Gastroesophageal sphincter (tissue), 4 donors: ENCODE data around the gene SLC10A1. TPM values are rescaled to one million over a fixed set of nuclear protein-coding genes. Genes with fewer than 3 reads are reported as not detected.

Experiments
- ATAC-seq: fragments of 150-250 bp; one replicate; pipeline ENCODE4 v1.9.1; 2016; ENCODE audit warnings: mild to moderate bottlenecking, moderate library complexity
- H3K27ac ChIP-seq, 4 donors: fragments of 200-600 bp; sonication (generic) in 3 of 4; 1 replicate in 3 of 4; 2 replicates in 1 of 4; pipeline ENCODE4 v1.5.1; 2016 to 2019
- H3K27me3 ChIP-seq: fragments of 200-600 bp; sonication (generic); one replicate; pipeline ENCODE4 v1.5.1; 2019
- H3K36me3 ChIP-seq, 2 donors: fragments of 200-600 bp; sonication (generic); one replicate each; pipeline ENCODE4 v1.5.1; 2019; ENCODE audit warnings: control low read depth in 1 of 2
- H3K4me1 ChIP-seq, 3 donors: fragments of 200-600 bp; sonication (generic); 1 replicate in 2 of 3; 2 replicates in 1 of 3; pipeline ENCODE4 v1.5.1; 2016 to 2019; ENCODE audit warnings: control low read depth in 2 of 3
- H3K4me3 ChIP-seq, 2 donors: fragments of 200-600 bp; sonication (generic); one replicate each; pipeline ENCODE4 v1.5.1; 2019; ENCODE audit warnings: mild to moderate bottlenecking in 1 of 2, moderate library complexity in 1 of 2
- H3K9me3 ChIP-seq, 3 donors: fragments of 200-600 bp; sonication (generic); one replicate each; pipeline ENCODE4 v1.5.1; 2017 to 2019; ENCODE audit warnings: control low read depth in 2 of 3
- EP300 ChIP-seq: sonication (generic); formaldehyde crosslinking; IDR thresholded peaks from one replicate; pipeline ENCODE4 v1.6.1; 2017; ENCODE audit warnings: antibody characterized with exemption, mild to moderate bottlenecking
- POLR2A ChIP-seq, 2 donors: fragments of 450-650 bp; IDR thresholded peaks; one replicate each; pipeline ENCODE4 v1.6.1; 2017; ENCODE audit warnings: antibody characterized with exemption in 2 of 2, mild to moderate bottlenecking in 2 of 2, moderate library complexity in 1 of 2
- POLR2AphosphoS5 ChIP-seq: sonication (generic); formaldehyde crosslinking; IDR thresholded peaks from one replicate; pipeline ENCODE4 v1.6.1; 2017; ENCODE audit warnings: antibody characterized with exemption
- WGBS, 2 donors: methylation state at CpG; one replicate each; pipeline ENCODE4 v1.1.5; 2018; ENCODE audit warnings: low coverage in 1 of 2; 5-methylcytosine and 5-hydroxymethylcytosine counted together
- total RNA-seq, 4 donors: library from RNA; depleted of rRNA; stranded (reverse); fragments of >200 nt; gene quantifications; one replicate each; pipeline ENCODE4 v1.1.0, GENCODE V29; 2016
- TF ChIP-seq, protein P1 (sequence below), 4 experiments: fragments of 200-600 bp in 2 of 4; fragments of 450-650 bp in 2 of 4; sonication (generic) in 1 of 4; IDR thresholded peaks; one replicate each; pipeline ENCODE4 v1.5.1; 2017 to 2019; ENCODE audit warnings: antibody characterized with exemption in 4 of 4, mild to moderate bottlenecking in 2 of 4, moderate library complexity in 2 of 4

SLC10A1 gene
- total RNA-seq, 4 donors from 2014 or later, result not detected

DNA sequence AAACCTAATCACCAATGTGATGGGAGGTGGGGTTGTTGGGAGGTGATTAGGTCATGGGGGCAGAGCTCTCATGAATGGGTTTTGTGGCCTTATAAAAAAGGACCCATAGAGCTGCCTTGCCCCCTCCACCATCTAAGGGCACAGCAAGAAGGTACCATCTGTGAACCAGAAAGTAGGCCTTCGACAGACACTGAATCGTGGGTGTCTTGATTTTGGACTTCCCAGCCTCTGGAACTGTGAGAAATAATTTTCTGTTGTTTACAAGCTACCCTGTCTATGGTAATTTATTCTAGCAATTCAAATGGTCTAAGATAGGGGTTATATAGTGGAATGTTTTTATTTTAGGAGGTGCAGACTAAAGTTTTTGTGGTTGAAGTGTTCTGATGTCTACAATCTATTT lies 7.9 kb upstream of the SLC10A1 start:
- H3K4me1 ChIP-seq, result no peaks in the 10 kb centered on the region
- H3K36me3 ChIP-seq, result no peaks in the 10 kb centered on the region
- H3K27ac ChIP-seq, result no peak overlapping the region
- peaks cover 15% of the 10 kb centered on the region for H3K27me3 ChIP-seq
- no peak for TF ChIP-seq EP300
- TF ChIP-seq, protein P1, sequence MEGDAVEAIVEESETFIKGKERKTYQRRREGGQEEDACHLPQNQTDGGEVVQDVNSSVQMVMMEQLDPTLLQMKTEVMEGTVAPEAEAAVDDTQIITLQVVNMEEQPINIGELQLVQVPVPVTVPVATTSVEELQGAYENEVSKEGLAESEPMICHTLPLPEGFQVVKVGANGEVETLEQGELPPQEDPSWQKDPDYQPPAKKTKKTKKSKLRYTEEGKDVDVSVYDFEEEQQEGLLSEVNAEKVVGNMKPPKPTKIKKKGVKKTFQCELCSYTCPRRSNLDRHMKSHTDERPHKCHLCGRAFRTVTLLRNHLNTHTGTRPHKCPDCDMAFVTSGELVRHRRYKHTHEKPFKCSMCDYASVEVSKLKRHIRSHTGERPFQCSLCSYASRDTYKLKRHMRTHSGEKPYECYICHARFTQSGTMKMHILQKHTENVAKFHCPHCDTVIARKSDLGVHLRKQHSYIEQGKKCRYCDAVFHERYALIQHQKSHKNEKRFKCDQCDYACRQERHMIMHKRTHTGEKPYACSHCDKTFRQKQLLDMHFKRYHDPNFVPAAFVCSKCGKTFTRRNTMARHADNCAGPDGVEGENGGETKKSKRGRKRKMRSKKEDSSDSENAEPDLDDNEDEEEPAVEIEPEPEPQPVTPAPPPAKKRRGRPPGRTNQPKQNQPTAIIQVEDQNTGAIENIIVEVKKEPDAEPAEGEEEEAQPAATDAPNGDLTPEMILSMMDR (IDR thresholded peaks at IDR 0.05), result no peak
- no peak for TF ChIP-seq POLR2AphosphoS5
- TF ChIP-seq POLR2A (IDR thresholded peaks at IDR 0.05), result no peak
- WGBS, 2 donors, result 92 to 93% methylated on average over 2 of the region's 2 CpGs
- no peaks in the 10 kb centered on the region for H3K9me3 ChIP-seq
- ATAC-seq, result no peak
- no peak overlapping the region for H3K4me3 ChIP-seq

DNA sequence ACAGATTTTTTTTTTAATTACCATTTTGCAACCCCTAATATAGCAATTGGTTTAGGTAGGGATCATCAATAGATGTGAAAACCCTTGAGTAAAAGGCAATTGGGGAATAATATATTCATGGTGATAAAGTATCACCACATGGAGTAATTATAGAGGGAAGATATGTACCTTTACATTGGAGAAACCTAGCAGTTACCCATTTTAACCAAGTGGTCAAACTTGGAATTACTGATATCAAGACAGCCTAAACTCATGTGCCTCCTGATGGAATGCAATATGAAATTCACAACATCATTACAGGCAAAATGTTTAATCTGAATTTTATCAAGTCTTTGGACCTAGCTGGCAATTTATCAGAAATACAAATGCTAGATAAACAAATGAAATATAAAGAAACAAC lies 6.7 kb upstream of the SLC10A1 start:
- TF ChIP-seq, protein P1 (IDR thresholded peaks at IDR 0.05), result no peak
- no peak for TF ChIP-seq POLR2A (IDR thresholded peaks at IDR 0.05)
- TF ChIP-seq POLR2AphosphoS5, result no peak
- no peak for TF ChIP-seq EP300
- Histone ChIP-seq H3K4me1 (no peaks in the 10 kb centered on the region), H3K9me3 (no peaks in the 10 kb centered on the region), H3K27ac (no peak overlapping the region), H3K27me3 (peaks cover 15% of the 10 kb centered on the region), H3K36me3 (no peaks in the 10 kb centered on the region), H3K4me3 (no peak overlapping the region)
- no peak for ATAC-seq

DNA sequence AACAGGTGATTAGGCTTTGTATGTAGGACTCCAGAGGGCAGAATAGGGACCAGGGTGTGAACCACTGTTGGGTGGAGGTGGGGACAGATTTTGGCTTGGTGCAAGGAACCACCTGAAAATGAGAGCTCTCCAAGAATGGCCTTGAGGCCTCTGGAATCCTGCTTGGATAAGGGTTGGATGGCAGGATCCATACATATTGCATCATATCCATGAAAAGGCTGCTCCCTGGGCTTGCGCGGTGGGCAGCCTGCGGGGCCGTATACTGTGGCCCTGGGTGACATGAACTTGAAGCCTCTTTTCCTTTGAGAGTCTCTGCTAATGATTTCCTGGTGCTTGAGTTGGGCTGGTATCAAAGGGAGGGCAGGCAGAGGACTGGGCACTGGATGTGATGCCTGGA lies 1.3 kb upstream of the SLC10A1 start:
- Histone ChIP-seq H3K27me3 (peaks cover 15% of the 10 kb centered on the region), H3K27ac (no peak overlapping the region), H3K4me3 (no peak overlapping the region), H3K9me3 (no peaks in the 10 kb centered on the region), H3K36me3 (no peaks in the 10 kb centered on the region), H3K4me1 (no peaks in the 10 kb centered on the region)
- TF ChIP-seq POLR2AphosphoS5 (no peak), POLR2A (IDR thresholded peaks at IDR 0.05) (no peak), EP300 (no peak)
- TF ChIP-seq, protein P1 (IDR thresholded peaks at IDR 0.05), result no peak
- ATAC-seq, result no peak
- WGBS, 2 donors, result 96% methylated on average over 4 of the region's 4 CpGs; no CpG with 5 or more reads in 1 of the 2 donors

DNA sequence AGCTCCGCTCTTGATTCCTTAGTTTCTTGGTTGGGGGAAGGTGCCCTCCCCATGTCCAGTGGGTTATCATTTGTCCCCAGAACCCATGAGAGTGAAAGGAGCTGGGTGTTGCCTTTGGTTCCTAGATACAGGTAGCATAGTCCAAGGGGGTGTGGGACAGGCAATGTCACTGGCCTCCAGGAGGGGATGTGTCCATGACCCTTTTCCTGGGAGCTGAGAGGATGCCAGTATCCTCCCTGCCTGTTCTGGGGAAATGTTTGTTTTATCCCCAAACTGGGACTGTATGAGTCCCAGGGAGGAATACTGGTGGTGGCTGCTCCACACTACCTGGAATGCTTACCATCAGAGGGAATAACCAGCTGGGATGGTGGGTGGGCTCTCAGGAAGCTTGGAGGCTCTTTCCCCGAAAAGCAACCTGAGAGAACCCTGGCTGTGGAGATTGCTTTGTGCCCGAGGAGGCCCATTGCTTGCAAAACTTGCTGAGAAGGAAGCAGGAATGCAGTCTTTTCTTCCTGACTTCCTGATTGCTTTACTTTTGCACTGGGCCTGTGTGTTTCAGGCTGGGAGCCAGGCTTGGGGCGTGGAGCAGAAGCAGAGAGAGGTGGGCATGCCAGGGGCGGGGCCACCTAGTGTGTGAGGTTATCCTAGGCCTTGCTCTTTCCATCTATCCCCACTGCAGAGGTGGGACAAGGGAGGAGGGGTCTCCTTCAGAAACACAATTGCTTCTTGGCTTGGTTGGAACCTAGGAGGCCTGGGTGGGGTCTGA lies 715 bp upstream of the SLC10A1 start:
- H3K27me3 ChIP-seq, result peaks cover 15% of the 10 kb centered on the region
- TF ChIP-seq EP300 (no peak), POLR2AphosphoS5 (no peak), POLR2A (IDR thresholded peaks at IDR 0.05) (no peak)
- TF ChIP-seq, protein P1 (IDR thresholded peaks at IDR 0.05), result no peak
- H3K27ac ChIP-seq, result no peak overlapping the region
- no peak overlapping the region for H3K4me3 ChIP-seq
- H3K36me3 ChIP-seq, result no peaks in the 10 kb centered on the region
- 60% methylated on average over 1 of the region's 5 CpGs; no CpG with 5 or more reads in 1 of the 2 donors for WGBS, 2 donors
- no peak for ATAC-seq
- H3K4me1 ChIP-seq, result no peaks in the 10 kb centered on the region
- no peaks in the 10 kb centered on the region for H3K9me3 ChIP-seq

DNA sequence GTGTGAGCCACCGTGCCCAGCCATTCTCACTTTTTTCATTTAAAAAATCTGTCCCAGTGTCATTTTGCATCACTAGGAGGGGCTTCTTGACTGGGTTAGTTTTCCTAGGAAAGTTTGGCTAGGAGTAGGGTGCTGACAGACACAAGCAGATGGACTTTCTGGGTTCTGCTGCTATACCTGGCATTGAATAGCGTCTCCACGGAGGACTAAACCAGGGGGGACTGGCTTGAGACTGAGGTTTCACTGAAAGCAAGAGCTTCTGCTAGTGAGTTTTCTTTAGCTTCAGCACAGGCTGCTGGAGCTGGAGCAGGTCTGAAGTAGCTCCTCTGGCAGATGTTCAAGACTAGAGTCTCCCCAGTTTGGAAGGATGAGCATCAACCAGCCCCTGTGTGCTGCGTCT lies 1.4 kb downstream of the SLC10A1 start:
- TF ChIP-seq POLR2A (IDR thresholded peaks at IDR 0.05) (no peak), POLR2AphosphoS5 (no peak), EP300 (no peak)
- TF ChIP-seq, protein P1 (IDR thresholded peaks at IDR 0.05), result no peak
- Histone ChIP-seq H3K36me3 (no peaks in the 10 kb centered on the region), H3K4me1 (no peaks in the 10 kb centered on the region), H3K9me3 (no peaks in the 10 kb centered on the region), H3K4me3 (no peak overlapping the region), H3K27ac (no peak overlapping the region), H3K27me3 (no peaks in the 10 kb centered on the region)
- no peak for ATAC-seq
- WGBS, 2 donors, result 68% methylated on average over 4 of the region's 4 CpGs; no CpG with 5 or more reads in 1 of the 2 donors
